Measurements from ENCODE around the gene PRR35. TPM values are rescaled to one million over a fixed set of nuclear protein-coding genes. Genes with fewer than 3 reads are reported as not detected.

PRR35 gene
- total RNA-seq, 1 donor, result under 0.01 TPM

DNA sequence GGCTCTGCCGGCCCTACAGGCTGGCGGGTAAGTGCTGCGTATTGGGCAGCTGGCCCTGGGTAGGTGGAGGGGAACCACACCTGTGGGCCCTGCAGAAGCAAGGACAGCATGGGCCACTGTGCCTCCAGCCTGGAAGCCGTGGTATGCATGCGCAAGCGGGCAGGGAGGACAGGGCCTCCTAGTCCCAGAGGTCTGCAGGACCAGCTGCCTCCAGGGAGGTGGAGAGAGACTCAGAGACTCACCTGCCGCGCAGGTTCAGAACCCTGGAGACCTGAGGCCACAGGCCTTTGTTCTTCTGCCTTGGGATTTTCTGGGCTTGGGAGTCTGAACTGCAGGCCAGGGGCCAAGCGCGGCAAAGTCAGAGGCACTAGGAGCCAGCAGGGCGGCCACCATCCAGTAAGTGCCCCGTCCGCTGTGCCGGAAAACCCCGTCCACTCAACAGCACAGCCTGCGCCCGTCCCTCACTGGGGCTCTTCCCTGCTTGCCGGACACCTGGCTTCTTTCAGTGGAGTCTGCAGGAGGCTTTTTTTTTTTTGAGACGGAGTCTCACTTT lies 20.8 kb downstream of the PRR35 start:
- Histone ChIP-seq H3K36me3 (ENCODE audit: insufficient read depth, low read length) (no peaks in the 10 kb centered on the region), H4K20me1 (ENCODE audit: insufficient read depth, low read length) (peaks cover 3% of the 10 kb centered on the region), H3K9me3 (ENCODE audit: low read depth, low read length) (no peaks in the 10 kb centered on the region), H3K4me1 (ENCODE audit: insufficient read depth, low read length) (peaks cover 6% of the 10 kb centered on the region), H2AFZ (ENCODE audit: low read length) (no peak overlapping the region), H3K27me3 (ENCODE audit: insufficient read depth, low read length) (no peaks in the 10 kb centered on the region), H3K27ac (ENCODE audit: low read depth, low read length) (no peak overlapping the region), H3K4me2 (ENCODE audit: insufficient read depth, low read length) (no peak overlapping the region), H3K79me2 (ENCODE audit: insufficient read depth, low read length) (no peaks in the 10 kb centered on the region), H3K4me3 (ENCODE audit: insufficient read depth, low read length) (no peak overlapping the region)
- DNase-seq (ENCODE audit: insufficient read length, low spot score, missing footprints), result peak; percentile 79
- TF ChIP-seq, protein P1, sequence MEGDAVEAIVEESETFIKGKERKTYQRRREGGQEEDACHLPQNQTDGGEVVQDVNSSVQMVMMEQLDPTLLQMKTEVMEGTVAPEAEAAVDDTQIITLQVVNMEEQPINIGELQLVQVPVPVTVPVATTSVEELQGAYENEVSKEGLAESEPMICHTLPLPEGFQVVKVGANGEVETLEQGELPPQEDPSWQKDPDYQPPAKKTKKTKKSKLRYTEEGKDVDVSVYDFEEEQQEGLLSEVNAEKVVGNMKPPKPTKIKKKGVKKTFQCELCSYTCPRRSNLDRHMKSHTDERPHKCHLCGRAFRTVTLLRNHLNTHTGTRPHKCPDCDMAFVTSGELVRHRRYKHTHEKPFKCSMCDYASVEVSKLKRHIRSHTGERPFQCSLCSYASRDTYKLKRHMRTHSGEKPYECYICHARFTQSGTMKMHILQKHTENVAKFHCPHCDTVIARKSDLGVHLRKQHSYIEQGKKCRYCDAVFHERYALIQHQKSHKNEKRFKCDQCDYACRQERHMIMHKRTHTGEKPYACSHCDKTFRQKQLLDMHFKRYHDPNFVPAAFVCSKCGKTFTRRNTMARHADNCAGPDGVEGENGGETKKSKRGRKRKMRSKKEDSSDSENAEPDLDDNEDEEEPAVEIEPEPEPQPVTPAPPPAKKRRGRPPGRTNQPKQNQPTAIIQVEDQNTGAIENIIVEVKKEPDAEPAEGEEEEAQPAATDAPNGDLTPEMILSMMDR (IDR thresholded peaks at IDR 0.05; ENCODE audit: extremely low read depth, low read depth, low read length), result no peak

GRCh38 chr16:582218-582613 lies 22.0 kb downstream of the PRR35 start:
- H3K4me1 ChIP-seq (ENCODE audit: insufficient read depth, low read length), result peaks cover 17% of the 10 kb centered on the region
- DNase-seq (ENCODE audit: insufficient read length, low spot score, missing footprints), result peak; percentile 78
- TF ChIP-seq, protein P1 (IDR thresholded peaks at IDR 0.05; ENCODE audit: extremely low read depth, low read depth, low read length), result no peak
- H4K20me1 ChIP-seq (ENCODE audit: insufficient read depth, low read length), result peaks cover 6% of the 10 kb centered on the region
- H3K36me3 ChIP-seq (ENCODE audit: insufficient read depth, low read length), result no peaks in the 10 kb centered on the region
- peaks cover 4% of the 10 kb centered on the region for H3K79me2 ChIP-seq (ENCODE audit: insufficient read depth, low read length)
- H3K9me3 ChIP-seq (ENCODE audit: low read depth, low read length), result no peaks in the 10 kb centered on the region
- H3K27me3 ChIP-seq (ENCODE audit: insufficient read depth, low read length), result no peaks in the 10 kb centered on the region
- H2AFZ ChIP-seq (ENCODE audit: low read length), result no peak overlapping the region
- no peak overlapping the region for H3K4me3 ChIP-seq (ENCODE audit: insufficient read depth, low read length)
- H3K4me2 ChIP-seq (ENCODE audit: insufficient read depth, low read length), result no peak overlapping the region
- H3K27ac ChIP-seq (ENCODE audit: low read depth, low read length), result no peak overlapping the region

DNA sequence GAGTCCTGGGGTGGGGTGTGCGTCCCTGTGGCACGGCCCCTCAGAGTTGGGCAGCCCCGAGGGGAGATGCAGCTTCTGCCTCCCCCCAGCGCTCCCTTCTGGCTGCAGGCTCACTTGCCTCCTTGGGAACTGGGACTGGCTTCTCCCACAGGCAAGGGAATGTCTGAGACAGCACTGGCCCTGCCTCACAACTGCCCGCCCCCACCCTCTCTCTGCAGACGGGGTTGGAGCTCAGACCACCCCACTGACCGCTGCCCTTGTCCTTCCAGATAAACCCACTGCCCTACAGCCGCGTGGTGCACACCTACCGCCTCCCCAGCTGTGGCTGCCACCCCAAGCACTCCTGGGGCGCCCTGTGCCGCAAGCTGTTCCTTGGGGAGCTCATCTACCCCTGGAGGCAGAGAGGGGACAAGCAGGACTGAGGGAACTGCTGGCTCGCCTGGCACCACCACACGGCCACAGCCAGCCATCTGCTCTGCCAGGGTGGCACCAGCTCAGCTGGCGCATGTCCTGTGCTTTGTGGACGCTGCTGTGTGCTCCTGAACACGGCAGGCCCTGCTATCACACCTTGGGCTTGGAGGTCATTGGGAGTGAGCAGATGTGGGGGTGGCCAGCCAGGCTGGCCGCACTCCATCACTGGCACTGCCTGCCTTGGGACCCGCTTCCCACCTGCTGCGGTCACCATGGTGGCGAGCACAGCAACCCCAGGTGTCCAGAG lies 22.6 kb downstream of the PRR35 start:
- Histone ChIP-seq H3K4me3 (ENCODE audit: insufficient read depth, low read length) (no peak overlapping the region), H3K4me1 (ENCODE audit: insufficient read depth, low read length) (peaks cover 21% of the 10 kb centered on the region), H3K27ac (ENCODE audit: low read depth, low read length) (no peak overlapping the region), H3K36me3 (ENCODE audit: insufficient read depth, low read length) (no peaks in the 10 kb centered on the region), H3K27me3 (ENCODE audit: insufficient read depth, low read length) (no peaks in the 10 kb centered on the region), H3K9me3 (ENCODE audit: low read depth, low read length) (no peaks in the 10 kb centered on the region), H4K20me1 (ENCODE audit: insufficient read depth, low read length) (peaks cover 8% of the 10 kb centered on the region), H3K79me2 (ENCODE audit: insufficient read depth, low read length) (peaks cover 7% of the 10 kb centered on the region), H2AFZ (ENCODE audit: low read length) (no peak overlapping the region), H3K4me2 (ENCODE audit: insufficient read depth, low read length) (no peak overlapping the region)
- DNase-seq (ENCODE audit: insufficient read length, low spot score, missing footprints), result peak; percentile 86
- TF ChIP-seq, protein P1 (IDR thresholded peaks at IDR 0.05; ENCODE audit: extremely low read depth, low read depth, low read length), result no peak

DNA sequence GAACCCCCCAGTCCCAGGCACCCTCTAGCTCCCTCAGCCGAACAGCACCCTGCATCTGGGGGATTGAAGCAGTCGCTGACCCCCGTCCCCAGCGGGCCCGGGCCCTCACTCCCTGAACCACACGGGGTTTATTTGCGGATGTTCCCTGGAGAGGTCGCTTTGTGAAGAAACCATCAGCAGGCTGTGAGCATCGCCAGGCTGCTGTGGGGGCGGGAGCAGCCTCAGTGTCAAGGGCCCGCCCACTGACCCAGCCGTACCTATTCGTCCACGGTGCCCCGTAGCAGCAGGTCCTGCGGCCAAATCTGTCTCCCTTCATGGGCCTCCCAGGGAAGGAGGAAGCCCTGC lies 23.2 kb downstream of the PRR35 start:
- peak; percentile 85 for DNase-seq (ENCODE audit: insufficient read length, low spot score, missing footprints)
- Histone ChIP-seq H3K4me2 (ENCODE audit: insufficient read depth, low read length) (no peak overlapping the region), H4K20me1 (ENCODE audit: insufficient read depth, low read length) (peaks cover 10% of the 10 kb centered on the region), H2AFZ (ENCODE audit: low read length) (no peak overlapping the region), H3K79me2 (ENCODE audit: insufficient read depth, low read length) (peaks cover 14% of the 10 kb centered on the region), H3K36me3 (ENCODE audit: insufficient read depth, low read length) (no peaks in the 10 kb centered on the region), H3K4me1 (ENCODE audit: insufficient read depth, low read length) (peaks cover 28% of the 10 kb centered on the region), H3K27ac (ENCODE audit: low read depth, low read length) (no peak overlapping the region), H3K4me3 (ENCODE audit: insufficient read depth, low read length) (no peak overlapping the region), H3K9me3 (ENCODE audit: low read depth, low read length) (no peaks in the 10 kb centered on the region), H3K27me3 (ENCODE audit: insufficient read depth, low read length) (no peaks in the 10 kb centered on the region)
- TF ChIP-seq, protein P1 (IDR thresholded peaks at IDR 0.05; ENCODE audit: extremely low read depth, low read depth, low read length), result no peak

All from osteoblast (primary cell).